K562 (cell line): ENCODE results near the gene RNF213. TPM values are rescaled to one million over a fixed set of nuclear protein-coding genes. Genes with fewer than 3 reads are reported as not detected.

Source experiments
- ATAC-seq: fragments of 200-7000 bp; cut with Tn5 transposase; 3 replicates; pipeline ENCODE4 v1.9.1; 2020; ENCODE audit warnings: moderate library complexity
- BruUV-seq: library from RNA; stranded (reverse); fragments of 400-500 nt; replicated peaks from 2 replicates; lab custom pipeline; 2021; lab: Mats Ljungman, UMichigan
- CTCF ChIA-PET: fragments of 300-600 bp; formaldehyde crosslinking; extraction: SDS; loops from one replicate; lab custom pipeline; 2021; ENCODE audit warnings: low intra/inter-chr PET ratio; lab: Yijun Ruan, JAX
- POLR2A ChIA-PET: fragments of 300-600, 350-650 bp; sonication (Branson Sonifier 250); formaldehyde crosslinking; extraction: SDS; loops from one replicate; lab custom pipeline; 2021; ENCODE audit warnings: antibody characterized with exemption, inconsistent platforms; lab: Yijun Ruan, JAX
- DNase-seq, 4 experiments: peaks; one replicate each; pipeline versions ENCODE4 v3.0.0 to v3.0.0-alpha.2; 2011 to 2018; ENCODE audit warnings: low spot score in 3 of 4, mixed read lengths in 3 of 4; ENCODE audit errors: extremely low read depth in 1 of 4
- FAIRE-seq: peaks from 2 replicates; lab custom pipeline; 2011; peaks lifted over from hg19 to GRCh38; lab: Jason Lieb, UNC
- H2AFZ ChIP-seq: 2 replicates; pipeline ENCODE4 v1.6.0; 2011; ENCODE audit warnings: low read depth, low read length, control low read depth, inconsistent platforms
- H3K27ac ChIP-seq: fragments of 200-600 bp; 3 replicates; pipeline ENCODE4 v1.8.0; 2011; ENCODE audit warnings: low read depth, mild to moderate bottlenecking, control low read depth, inconsistent platforms, low read length, moderate library complexity, mixed read lengths; ENCODE audit errors: extremely low read depth
- H3K27me3 ChIP-seq, 2 experiments: fragments of 300-600 bp in 1 of 2; 2 replicates in 1 of 2; 3 replicates in 1 of 2; pipeline versions ENCODE4 v1.6.0 to v1.8.0; 2011; ENCODE audit warnings: inconsistent platforms in 2 of 2, low read length in 2 of 2, mild to moderate bottlenecking in 1 of 2, mixed read lengths in 1 of 2, moderate library complexity in 1 of 2; ENCODE audit not compliant: control insufficient read depth in 2 of 2, insufficient read depth in 2 of 2
- H3K36me3 ChIP-seq: fragments of 300-600 bp; 3 replicates; pipeline ENCODE4 v1.8.0; 2011; ENCODE audit warnings: mild to moderate bottlenecking, low read length, inconsistent platforms; ENCODE audit not compliant: control insufficient read depth, insufficient read depth
- H3K4me1 ChIP-seq, 2 experiments: fragments of 200-600 bp in 1 of 2; replicated peaks in 1 of 2; 2 replicates in 1 of 2; 3 replicates in 1 of 2; pipeline versions ENCODE4 v1.5.1 to v1.8.0; 2011; ENCODE audit warnings: inconsistent platforms in 2 of 2, low read length in 2 of 2, mild to moderate bottlenecking in 1 of 2, mixed read lengths in 1 of 2, moderate library complexity in 1 of 2; ENCODE audit not compliant: control insufficient read depth in 2 of 2, insufficient read depth in 2 of 2
- H3K4me2 ChIP-seq: 2 replicates; pipeline ENCODE4 v1.6.1; 2011; ENCODE audit warnings: low read length, control low read depth, inconsistent platforms, mixed read lengths; ENCODE audit not compliant: insufficient read depth
- H3K4me3 ChIP-seq: fragments of 200-600 bp; sonication (generic), shearing (Covaris generic); 2 replicates; pipeline ENCODE4 v1.5.1; 2016; ENCODE audit warnings: control low read depth, inconsistent platforms
- H3K79me2 ChIP-seq: fragments of 200-600 bp; 3 replicates; pipeline ENCODE4 v1.8.0; 2011; ENCODE audit warnings: low read length, inconsistent platforms; ENCODE audit not compliant: control insufficient read depth, insufficient read depth
- H3K9ac ChIP-seq, 2 experiments: 2 replicates each; pipeline versions ENCODE4 v1.6.0 to v1.6.1; 2011; ENCODE audit warnings: low read depth in 2 of 2, low read length in 2 of 2, control low read depth in 1 of 2, inconsistent platforms in 1 of 2, mild to moderate bottlenecking in 1 of 2, mixed read lengths in 1 of 2; ENCODE audit not compliant: insufficient read depth in 1 of 2
- H3K9me1 ChIP-seq: one replicate; pipeline ENCODE4 v1.6.0; 2011; ENCODE audit warnings: inconsistent platforms, mild to moderate bottlenecking, low read length, moderate library complexity; ENCODE audit not compliant: control insufficient read depth, insufficient read depth
- H3K9me3 ChIP-seq: replicated peaks from 2 replicates; pipeline ENCODE4 v1.5.1; 2011; ENCODE audit warnings: low read depth, low read length, inconsistent platforms; ENCODE audit not compliant: control insufficient read depth, insufficient read depth
- H4K20me1 ChIP-seq: replicated peaks from 2 replicates; pipeline ENCODE4 v1.6.1; 2011; ENCODE audit warnings: low read length, inconsistent platforms, mixed read lengths; ENCODE audit not compliant: control insufficient read depth, insufficient read depth
- CHD1 ChIP-seq: fragments of 200-600 bp; sonication (generic); IDR thresholded peaks from one replicate; pipeline ENCODE4 v1.6.1; 2012; ENCODE audit warnings: mild to moderate bottlenecking, moderate library complexity, low read length, inconsistent platforms
- HDAC1 ChIP-seq, 2 experiments: fragments of 450-650 bp; IDR thresholded peaks; 2 replicates each; pipeline ENCODE4 v1.6.1; 2016 to 2017; ENCODE audit warnings: inconsistent platforms in 1 of 2, mild to moderate bottlenecking in 1 of 2, moderate library complexity in 1 of 2
- SETDB1 ChIP-seq: IDR thresholded peaks from one replicate; pipeline ENCODE4 v1.6.1; 2012; ENCODE audit warnings: low read length, control low read depth, inconsistent platforms
- SPI1 ChIP-seq: IDR thresholded peaks from 2 replicates; pipeline ENCODE4 v1.6.1; 2011; ENCODE audit warnings: low read depth, low read length, control low read depth, borderline replicate concordance
- WGBS: fragments of 100-300 bp; shearing (Covaris generic); methylation state at CpG from one replicate; pipeline ENCODE4 v1.1.6; 2016; ENCODE audit warnings: low coverage, mixed read lengths; ENCODE audit not compliant: insufficient coverage; ENCODE audit errors: missing lambda C conversion rate; 5-methylcytosine and 5-hydroxymethylcytosine counted together
- in situ Hi-C: fragments of 300-500 bp; cut with MboI; formaldehyde crosslinking; loops from 4 replicates; pipeline ENCODE4 v1.15.0; 2018; ENCODE audit warnings: inconsistent platforms, mixed read lengths
- intact Hi-C: fragments of 100-400 bp; cut with micrococcal nuclease; formaldehyde crosslinking; loops from 2 replicates; pipeline ENCODE4 v1.14.2; 2022
- polyA plus RNA-seq, 8 experiments: library from polyadenylated mRNA; depleted of rRNA in 4 of 8; stranded (reverse) in 5 of 8; unstranded in 3 of 8; fragments of >200 nt; fragmentation: Nextera tagmentation in 2 of 8; fragmentation: Illumina TruSeq in 1 of 8; extraction: Ambion mirVana in 2 of 8; extraction: Trizol in 1 of 8; gene quantifications; 2 replicates each; pipeline versions ENCODE4 v1.2.1 to v1.2.3, GENCODE V29; 2011 to 2014; ENCODE audit warnings: inconsistent platforms in 1 of 8, missing spikeins in 1 of 8
- total RNA-seq, 7 experiments: library from RNA; depleted of rRNA in 6 of 7; stranded (reverse); fragments of >200 nt in 6 of 7; fragmentation: Illumina TruSeq in 2 of 7; extraction: Trizol in 2 of 7; gene quantifications; 2 replicates each; pipeline versions ENCODE4 v1.2.1 to v1.2.3, GENCODE V29; 2011 to 2021; ENCODE audit warnings: low replicate concordance in 1 of 7
- TF ChIP-seq, protein P1 (sequence below): fragments of 200-800 bp; sonication (Bioruptor generic); IDR thresholded peaks from 2 replicates; pipeline ENCODE4 v1.6.1; 2017; ENCODE audit warnings: missing genetic modification characterization, missing compliant biosample characterization
- TF ChIP-seq, protein P2 (sequence below): sonication (generic); formaldehyde crosslinking; IDR thresholded peaks from 2 replicates; pipeline ENCODE4 v1.8.0; 2022; ENCODE audit warnings: mild to moderate bottlenecking, missing genetic modification reagents
- TF ChIP-seq, protein P3 (sequence below): fragments of 450-650 bp; IDR thresholded peaks from 2 replicates; pipeline ENCODE4 v1.6.1; 2016

RNF213 gene
- total and polyA plus RNA-seq, 9 of the 15 experiments (the other 6 are each of a cell fraction or from before 2014, with no cell fraction given): 5.3 to 33.6 (median 17.9) TPM

DNA sequence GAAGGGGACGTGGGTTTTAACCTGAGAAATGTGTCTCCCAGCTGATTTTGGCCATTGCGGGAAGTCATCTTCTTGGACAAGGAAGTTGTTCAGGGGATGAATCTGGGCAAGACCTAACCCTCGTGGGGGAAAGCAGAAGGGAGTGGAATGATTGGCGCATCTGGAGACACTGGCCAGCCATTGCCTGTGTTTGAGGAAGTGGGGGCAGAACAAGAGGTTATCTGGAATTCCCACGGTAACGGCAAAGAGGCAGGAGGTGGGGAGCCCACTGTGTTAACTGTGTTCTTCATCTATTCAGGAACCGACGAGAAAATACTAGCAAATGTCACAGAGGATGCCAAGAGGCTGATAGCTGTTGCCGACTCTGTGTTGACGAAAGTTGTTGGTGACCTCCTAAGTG, 66.9 kb downstream of the RNF213 start:
- Histone ChIP-seq H3K36me3 (peaks cover 62% of the 10 kb centered on the region), H3K79me2 (no peaks in the 10 kb centered on the region), H4K20me1 (no peaks in the 10 kb centered on the region), H3K27ac (no peak overlapping the region), H3K27me3 (no peaks in the 10 kb centered on the region), H3K4me1 (no peaks in the 10 kb centered on the region; a peak in 1 of 5 replicates), H3K9ac (no peak overlapping the region; a peak in 1 of 4 replicates), H3K4me3 (no peak overlapping the region), H3K9me3 (no peaks in the 10 kb centered on the region), H2AFZ (no peak overlapping the region), H3K9me1 (no peaks in the 10 kb centered on the region), H3K4me2 (no peak overlapping the region)
- in situ Hi-C loops: no loop called here
- DNase-seq: peak in 2 of 4 experiments; percentile 28 to 29
- ChIA-PET CTCF (no interaction called here), POLR2A (interaction anchor here (0.7 kb wide), 1 partner anchor 11 kb away, joined by 3 read pairs; no protein-coding TSS in a partner anchor)
- intact Hi-C loops: no loop called here
- BruUV-seq: no TSS peak
- ATAC-seq: no peak
- FAIRE-seq: peak; percentile 72
- WGBS: 36% methylated on average over 10 of the region's 10 CpGs
- TF ChIP-seq, protein P1, sequence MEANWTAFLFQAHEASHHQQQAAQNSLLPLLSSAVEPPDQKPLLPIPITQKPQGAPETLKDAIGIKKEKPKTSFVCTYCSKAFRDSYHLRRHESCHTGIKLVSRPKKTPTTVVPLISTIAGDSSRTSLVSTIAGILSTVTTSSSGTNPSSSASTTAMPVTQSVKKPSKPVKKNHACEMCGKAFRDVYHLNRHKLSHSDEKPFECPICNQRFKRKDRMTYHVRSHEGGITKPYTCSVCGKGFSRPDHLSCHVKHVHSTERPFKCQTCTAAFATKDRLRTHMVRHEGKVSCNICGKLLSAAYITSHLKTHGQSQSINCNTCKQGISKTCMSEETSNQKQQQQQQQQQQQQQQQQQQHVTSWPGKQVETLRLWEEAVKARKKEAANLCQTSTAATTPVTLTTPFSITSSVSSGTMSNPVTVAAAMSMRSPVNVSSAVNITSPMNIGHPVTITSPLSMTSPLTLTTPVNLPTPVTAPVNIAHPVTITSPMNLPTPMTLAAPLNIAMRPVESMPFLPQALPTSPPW (CRISPR knock-in tag): peak; percentile 36; the same call in 1 of the 2 replicates
- TF ChIP-seq, protein P2, sequence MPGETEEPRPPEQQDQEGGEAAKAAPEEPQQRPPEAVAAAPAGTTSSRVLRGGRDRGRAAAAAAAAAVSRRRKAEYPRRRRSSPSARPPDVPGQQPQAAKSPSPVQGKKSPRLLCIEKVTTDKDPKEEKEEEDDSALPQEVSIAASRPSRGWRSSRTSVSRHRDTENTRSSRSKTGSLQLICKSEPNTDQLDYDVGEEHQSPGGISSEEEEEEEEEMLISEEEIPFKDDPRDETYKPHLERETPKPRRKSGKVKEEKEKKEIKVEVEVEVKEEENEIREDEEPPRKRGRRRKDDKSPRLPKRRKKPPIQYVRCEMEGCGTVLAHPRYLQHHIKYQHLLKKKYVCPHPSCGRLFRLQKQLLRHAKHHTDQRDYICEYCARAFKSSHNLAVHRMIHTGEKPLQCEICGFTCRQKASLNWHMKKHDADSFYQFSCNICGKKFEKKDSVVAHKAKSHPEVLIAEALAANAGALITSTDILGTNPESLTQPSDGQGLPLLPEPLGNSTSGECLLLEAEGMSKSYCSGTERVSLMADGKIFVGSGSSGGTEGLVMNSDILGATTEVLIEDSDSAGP (CRISPR knock-in tag): no peak
- TF ChIP-seq SPI1: peak; percentile 94
- TF ChIP-seq, protein P3, sequence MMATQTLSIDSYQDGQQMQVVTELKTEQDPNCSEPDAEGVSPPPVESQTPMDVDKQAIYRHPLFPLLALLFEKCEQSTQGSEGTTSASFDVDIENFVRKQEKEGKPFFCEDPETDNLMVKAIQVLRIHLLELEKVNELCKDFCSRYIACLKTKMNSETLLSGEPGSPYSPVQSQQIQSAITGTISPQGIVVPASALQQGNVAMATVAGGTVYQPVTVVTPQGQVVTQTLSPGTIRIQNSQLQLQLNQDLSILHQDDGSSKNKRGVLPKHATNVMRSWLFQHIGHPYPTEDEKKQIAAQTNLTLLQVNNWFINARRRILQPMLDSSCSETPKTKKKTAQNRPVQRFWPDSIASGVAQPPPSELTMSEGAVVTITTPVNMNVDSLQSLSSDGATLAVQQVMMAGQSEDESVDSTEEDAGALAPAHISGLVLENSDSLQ: peak; percentile 79
- no peak for TF ChIP-seq CHD1
- TF ChIP-seq SETDB1: no peak
- TF ChIP-seq HDAC1 (IDR thresholded peaks at IDR 0.05): peak in 1 of 2 experiments; percentile 14; a peak in 1 of 4 replicates
